Naive thymus-derived CD4-positive, alpha-beta T cell (primary cell): ENCODE results near the gene NT5C3B. TPM values are rescaled to one million over a fixed set of nuclear protein-coding genes. Genes with fewer than 3 reads are reported as not detected.
A peak's percentile ranks its signal among the peaks of the same experiment; 100 is the strongest.
"Not testable (repeated sequence)": the region's sequence is repeated elsewhere in the genome, so short reads cannot be mapped to it uniquely, and the experiment has no call there.

ENCODE experiments used
- ATAC-seq: fragments of 150-1000 bp; cut with Tn5 transposase; 2 replicates; pipeline ENCODE4 v1.10.0; 2021; ENCODE audit warnings: mild to moderate bottlenecking, moderate library complexity
- CTCF ChIA-PET: fragments of 350-600 bp; sonication (Branson Sonifier 250); formaldehyde crosslinking; loops from one replicate; lab custom pipeline; 2021; ENCODE audit warnings: antibody characterized with exemption; lab: Charles Lee
- POLR2A ChIA-PET: fragments of 350-600 bp; sonication (Branson Sonifier 250); formaldehyde crosslinking; loops from one replicate; lab custom pipeline; 2021; ENCODE audit warnings: antibody characterized with exemption, inconsistent platforms; lab: Charles Lee
- DNase-seq, 9 donors: peaks; one replicate each; pipeline versions ENCODE4 v3.0.0 to v3.0.0-alpha.2; 2020 to 2022; ENCODE audit warnings: mixed read lengths in 1 of 9
- H3K27ac ChIP-seq: one replicate; pipeline ENCODE4 v1.7.0; 2013; ENCODE audit warnings: mild to moderate bottlenecking, low read depth, low read length, moderate library complexity
- H3K27me3 ChIP-seq, 2 donors: one replicate each; pipeline ENCODE4 v1.7.0; 2013; ENCODE audit warnings: low read length in 2 of 2, mild to moderate bottlenecking in 2 of 2, moderate library complexity in 2 of 2; ENCODE audit not compliant: control insufficient read depth in 2 of 2, insufficient read depth in 2 of 2
- H3K36me3 ChIP-seq, 3 experiments: 1 replicate in 2 of 3; 2 replicates in 1 of 3; pipeline ENCODE4 v1.7.0; 2013; ENCODE audit warnings: low read length in 3 of 3, mild to moderate bottlenecking in 3 of 3, moderate library complexity in 1 of 3; ENCODE audit not compliant: insufficient read depth in 3 of 3, control insufficient read depth in 2 of 3
- H3K4me1 ChIP-seq, 2 donors: one replicate each; pipeline ENCODE4 v1.7.0; 2013; ENCODE audit warnings: low read length in 2 of 2, mild to moderate bottlenecking in 2 of 2, moderate library complexity in 1 of 2; ENCODE audit not compliant: control insufficient read depth in 2 of 2, insufficient read depth in 2 of 2
- H3K4me3 ChIP-seq: 2 replicates; pipeline ENCODE4 v1.7.0; 2013; ENCODE audit warnings: mild to moderate bottlenecking, low read length
- H3K9me3 ChIP-seq, 3 experiments: 1 replicate in 2 of 3; 2 replicates in 1 of 3; pipeline ENCODE4 v1.7.0; 2013; ENCODE audit warnings: low read length in 3 of 3; ENCODE audit not compliant: control insufficient read depth in 2 of 3
- H3K27ac Mint-ChIP-seq, 9 donors: one replicate each; pipeline ENCODE4 v1.8.0; 2020 to 2022; ENCODE audit warnings: mixed read lengths in 9 of 9, mild to moderate bottlenecking in 8 of 9, moderate library complexity in 5 of 9, inconsistent platforms in 2 of 9
- H3K27me3 Mint-ChIP-seq, 5 donors: one replicate each; pipeline ENCODE4 v1.8.0; 2021 to 2022; ENCODE audit warnings: mixed read lengths in 5 of 5, mild to moderate bottlenecking in 1 of 5
- H3K36me3 Mint-ChIP-seq, 5 donors: one replicate each; pipeline ENCODE4 v1.8.0; 2020 to 2022; ENCODE audit warnings: mixed read lengths in 5 of 5, mild to moderate bottlenecking in 3 of 5, inconsistent platforms in 1 of 5
- H3K4me1 Mint-ChIP-seq, 7 donors: one replicate each; pipeline ENCODE4 v1.8.0; 2020 to 2022; ENCODE audit warnings: mixed read lengths in 7 of 7, mild to moderate bottlenecking in 3 of 7, inconsistent platforms in 1 of 7
- H3K4me3 Mint-ChIP-seq, 10 donors: one replicate each; pipeline ENCODE4 v1.8.0; 2020 to 2022; ENCODE audit warnings: mild to moderate bottlenecking in 10 of 10, mixed read lengths in 10 of 10, moderate library complexity in 6 of 10, inconsistent platforms in 2 of 10
- H3K9me3 Mint-ChIP-seq, 11 donors: one replicate each; pipeline ENCODE4 v1.8.0; 2020 to 2022; ENCODE audit warnings: mixed read lengths in 11 of 11, mild to moderate bottlenecking in 4 of 11, inconsistent platforms in 1 of 11, moderate library complexity in 1 of 11
- intact Hi-C, 2 donors: fragments of 100-400 bp; cut with micrococcal nuclease; formaldehyde crosslinking; loops; one replicate each; pipeline ENCODE4 v1.15.1; 2023
- polyA plus RNA-seq, 2 donors: library from polyadenylated mRNA; unstranded; fragments of 300-500 nt; fragmentation: Illumina TruSeq; gene quantifications; one replicate each; pipeline ENCODE4 v1.2.3, GENCODE V29; 2021
- total RNA-seq, 6 experiments: library from RNA in 5 of 6; stranded (reverse) in 5 of 6; gene quantifications; 1 replicate in 5 of 6; 2 replicates in 1 of 6; pipeline ENCODE4 v1.2.3 and lab custom pipeline; 2021 to 2026

NT5C3B gene
- total and polyA plus RNA-seq, 7 experiments from 2014 or later, result 26.8 to 66.7 (median 38.8) TPM

GRCh38 chr17:41836550-41837196 lies 641 bp upstream of the NT5C3B start:
- DNase-seq (peak in 1 of 9 donors; percentile 3), ATAC-seq (no peak)
- peak overlapping the region; percentile 81 for H3K27ac ChIP-seq
- peaks cover 0 to 4% (median 0%) of the 10 kb centered on the region in 5 donors for H3K27me3 Mint-ChIP-seq
- peak overlapping the region; percentile 77 to 92 (median 86) for H3K4me3 Mint-ChIP-seq
- no peaks in the 10 kb centered on the region for H3K36me3 ChIP-seq
- ChIA-PET CTCF (no interaction called here), POLR2A (interaction anchor here (0.6 to 3.7 kb wide), 5 partner anchors 18 to 1187 kb away, joined by 3 to 17 read pairs (median 4); partner anchors contain the start of gene KLHL11)
- no peaks in the 10 kb centered on the region for H3K27me3 ChIP-seq
- H3K4me1 Mint-ChIP-seq, result peaks cover 10 to 21% (median 16%) of the 10 kb centered on the region in 7 donors
- H3K4me3 ChIP-seq, result peak overlapping the region; percentile 62
- peak overlapping the region; percentile 67 to 92 (median 83) for H3K27ac Mint-ChIP-seq
- intact Hi-C loops, result loop anchor here (1.0 kb wide), 2 partner anchors 25 to 29 kb away; partner anchors contain the start of genes KLHL11 (in 2 of the 2) and P3H4 (in 1 of the 2)
- H3K9me3 Mint-ChIP-seq, result no peaks in the 10 kb centered on the region
- H3K36me3 Mint-ChIP-seq, result peaks cover 0 to 9% (median 0%) of the 10 kb centered on the region in 5 donors
- H3K9me3 ChIP-seq, result no peaks in the 10 kb centered on the region
- peaks cover 9 to 14% of the 10 kb centered on the region in 2 donors for H3K4me1 ChIP-seq

DNA sequence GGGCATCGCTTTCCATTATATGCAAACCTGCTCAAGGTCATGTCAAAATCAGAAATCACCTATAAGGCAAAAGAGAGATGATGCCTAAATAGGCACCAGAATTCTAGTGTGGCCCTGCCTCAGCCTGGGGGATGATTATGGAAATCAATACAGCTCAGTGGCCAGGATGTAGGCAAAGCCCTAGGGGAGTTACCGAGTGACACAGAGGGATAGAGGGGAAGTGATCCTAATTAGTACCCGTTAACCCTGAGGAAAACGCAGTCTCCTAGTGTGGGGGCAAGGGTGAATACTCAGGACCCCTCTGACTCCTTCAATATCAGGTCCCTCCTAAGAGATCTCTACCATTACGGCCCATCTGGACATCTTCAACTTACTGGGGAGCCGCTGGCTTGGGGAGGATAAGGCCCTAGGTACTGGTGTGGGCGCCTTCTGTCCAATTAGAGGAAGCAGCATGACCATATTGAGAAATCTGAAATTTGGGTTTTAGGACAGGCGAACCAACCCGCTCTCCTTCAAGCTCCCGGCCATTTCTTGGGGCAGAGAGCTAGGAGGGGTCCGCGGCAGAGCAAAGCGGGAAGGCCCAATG lies 725 bp downstream of the NT5C3B start:
- no peaks in the 10 kb centered on the region for H3K27me3 ChIP-seq
- H3K27ac Mint-ChIP-seq, result peak overlapping the region; percentile 75 to 92 (median 84)
- intact Hi-C loops, result no loop called here
- peaks cover 0 to 14% (median 0%) of the 10 kb centered on the region in 3 experiments for H3K36me3 ChIP-seq
- peaks cover 10 to 21% (median 16%) of the 10 kb centered on the region in 7 donors for H3K4me1 Mint-ChIP-seq
- peak overlapping the region; percentile 81 for H3K27ac ChIP-seq
- H3K4me3 ChIP-seq, result peak overlapping the region; percentile 62
- H3K9me3 ChIP-seq, result no peaks in the 10 kb centered on the region
- DNase-seq, result no peak
- H3K36me3 Mint-ChIP-seq, result peaks cover 0 to 15% (median 0%) of the 10 kb centered on the region in 5 donors
- POLR2A ChIA-PET, result interaction anchor here (1.1 to 3.7 kb wide), 2 partner anchors 29 to 146 kb away, joined by 3 to 17 read pairs; partner anchors contain the start of gene KLHL11
- peak overlapping the region; percentile 77 to 92 (median 89) for H3K4me3 Mint-ChIP-seq
- H3K27me3 Mint-ChIP-seq, result peaks cover 0 to 4% (median 0%) of the 10 kb centered on the region in 5 donors
- no peaks in the 10 kb centered on the region for H3K9me3 Mint-ChIP-seq
- ATAC-seq, result peak; percentile 33
- CTCF ChIA-PET, result interaction anchor here (1.0 kb wide), 1 partner anchor 29 kb away, joined by 4 read pairs; no protein-coding TSS in a partner anchor
- H3K4me1 ChIP-seq, result peaks cover 9 to 14% of the 10 kb centered on the region in 2 donors

- ATAC-seq, POLR2A ChIA-PET, H3K4me3 Mint-ChIP-seq, H3K27ac ChIP-seq, H3K4me1 Mint-ChIP-seq, H3K9me3 Mint-ChIP-seq, H3K4me1 ChIP-seq, H3K27me3 Mint-ChIP-seq, DNase-seq, H3K27ac Mint-ChIP-seq, H3K9me3 ChIP-seq, intact Hi-C loops, H3K27me3 ChIP-seq, H3K4me3 ChIP-seq: not testable (repeated sequence)
- H3K36me3 ChIP-seq, result peaks cover 0 to 47% (median 6%) of the 10 kb centered on the region in 3 experiments
- CTCF ChIA-PET, result interaction anchor here (0.7 kb wide), 1 partner anchor 9 kb away, joined by 4 read pairs; no protein-coding TSS in a partner anchor
- peaks cover 4 to 36% (median 7%) of the 10 kb centered on the region in 5 donors for H3K36me3 Mint-ChIP-seq
These were observed 6.1 kb downstream of the NT5C3B start for GRCh38 chr17:41829961-41830360.

- Histone ChIP-seq H3K27me3 (no peaks in the 10 kb centered on the region), H3K4me3 (no peak overlapping the region), H3K27ac (no peak overlapping the region), H3K36me3 (peaks cover 0 to 42% (median 6%) of the 10 kb centered on the region in 3 experiments), H3K9me3 (no peaks in the 10 kb centered on the region), H3K4me1 (no peaks in the 10 kb centered on the region)
- CTCF ChIA-PET, result no interaction called here
- H3K9me3 Mint-ChIP-seq, result no peaks in the 10 kb centered on the region
- no peaks in the 10 kb centered on the region for H3K4me1 Mint-ChIP-seq
- DNase-seq, result no peak
- POLR2A ChIA-PET, result no interaction called here
- no peak overlapping the region for H3K4me3 Mint-ChIP-seq
- ATAC-seq, result no peak
- no peak overlapping the region for H3K27ac Mint-ChIP-seq
- intact Hi-C loops, result no loop called here
- H3K36me3 Mint-ChIP-seq, result peaks cover 0 to 21% (median 4%) of the 10 kb centered on the region in 5 donors
- H3K27me3 Mint-ChIP-seq, result no peaks in the 10 kb centered on the region
These were observed 10.7 kb downstream of the NT5C3B start for GRCh38 chr17:41825175-41825845.

DNA sequence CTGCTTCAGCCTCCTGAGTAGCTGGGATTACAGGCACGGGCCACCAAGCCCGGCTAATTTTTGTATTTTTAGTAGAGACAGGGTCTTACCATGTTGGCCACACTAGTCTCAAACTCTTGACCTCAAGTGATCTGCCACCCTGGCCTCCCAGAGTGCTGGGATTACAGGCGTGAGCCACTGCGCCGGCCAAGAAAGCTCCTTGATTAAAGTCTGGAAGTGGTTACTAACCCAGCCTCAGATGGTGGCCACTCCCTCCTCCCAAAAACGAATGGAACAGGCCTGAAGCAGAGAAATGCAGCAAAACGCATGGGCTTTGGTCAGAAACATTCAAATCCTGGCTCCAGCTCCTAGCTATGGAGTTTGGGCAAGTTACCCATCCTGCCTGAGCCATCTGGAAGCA lies 11.9 kb downstream of the NT5C3B start:
- peaks cover 0 to 10% (median 0%) of the 10 kb centered on the region in 5 donors for H3K36me3 Mint-ChIP-seq
- H3K27ac Mint-ChIP-seq, result no peak overlapping the region
- Histone ChIP-seq H3K27me3 (no peaks in the 10 kb centered on the region), H3K4me1 (no peaks in the 10 kb centered on the region), H3K4me3 (no peak overlapping the region), H3K36me3 (peaks cover 0 to 31% (median 2%) of the 10 kb centered on the region in 3 experiments), H3K27ac (no peak overlapping the region), H3K9me3 (no peaks in the 10 kb centered on the region)
- H3K4me3 Mint-ChIP-seq, result no peak overlapping the region
- H3K27me3 Mint-ChIP-seq, result no peaks in the 10 kb centered on the region
- intact Hi-C loops, result no loop called here
- H3K4me1 Mint-ChIP-seq, result no peaks in the 10 kb centered on the region
- ATAC-seq (no peak), DNase-seq (no peak)
- ChIA-PET CTCF (interaction anchor here (1.0 kb wide), 2 partner anchors 9 to 13 kb away, joined by 3 read pairs; partner anchors contain the start of gene P3H4), POLR2A (no interaction called here)
- no peaks in the 10 kb centered on the region for H3K9me3 Mint-ChIP-seq

- Mint-ChIP-seq H3K36me3 (peaks cover 0 to 7% (median 0%) of the 10 kb centered on the region in 5 donors), H3K27ac (no peak overlapping the region), H3K27me3 (no peaks in the 10 kb centered on the region), H3K4me1 (no peaks in the 10 kb centered on the region), H3K9me3 (no peaks in the 10 kb centered on the region), H3K4me3 (no peak overlapping the region)
- H3K27ac ChIP-seq, result no peak overlapping the region
- ChIA-PET CTCF (interaction anchor here (1.0 kb wide), 2 partner anchors 10 to 12 kb away, joined by 3 read pairs; partner anchors contain the start of gene P3H4), POLR2A (no interaction called here)
- DNase-seq (no peak), ATAC-seq (no peak)
- H3K9me3 ChIP-seq, result no peaks in the 10 kb centered on the region
- intact Hi-C loops, result no loop called here
- peaks cover 0 to 27% (median 2%) of the 10 kb centered on the region in 3 experiments for H3K36me3 ChIP-seq
- no peaks in the 10 kb centered on the region for H3K4me1 ChIP-seq
- H3K27me3 ChIP-seq, result no peaks in the 10 kb centered on the region
- no peak overlapping the region for H3K4me3 ChIP-seq
These were observed 12.5 kb downstream of the NT5C3B start for GRCh38 chr17:41823580-41823979.
